Muscle layer of duodenum (tissue), 2 donors: Measurements from ENCODE around the gene CD3D.

ENCODE experiments used
- H3K27ac ChIP-seq: one replicate; pipeline ENCODE4 v1.7.0; 2013; ENCODE audit warnings: mild to moderate bottlenecking, low read length
- H3K27me3 ChIP-seq: one replicate; pipeline ENCODE4 v1.7.0; 2013; ENCODE audit warnings: low read depth, mild to moderate bottlenecking, control low read depth, low read length
- H3K36me3 ChIP-seq, 2 donors: one replicate each; pipeline ENCODE4 v1.7.0; 2013; ENCODE audit warnings: low read length in 2 of 2, control low read depth in 1 of 2, mild to moderate bottlenecking in 1 of 2; ENCODE audit not compliant: insufficient read depth in 2 of 2, control insufficient read depth in 1 of 2
- H3K4me1 ChIP-seq, 2 donors: one replicate each; pipeline ENCODE4 v1.7.0; 2013; ENCODE audit warnings: low read length in 2 of 2, mild to moderate bottlenecking in 2 of 2, control low read depth in 1 of 2, moderate library complexity in 1 of 2; ENCODE audit not compliant: insufficient read depth in 2 of 2, control insufficient read depth in 1 of 2
- H3K4me3 ChIP-seq, 2 donors: one replicate each; pipeline ENCODE4 v1.7.0; 2013; ENCODE audit warnings: low read length in 2 of 2, low read depth in 1 of 2, mild to moderate bottlenecking in 1 of 2
- H3K9me3 ChIP-seq, 2 donors: one replicate each; pipeline ENCODE4 v1.7.0; 2013; ENCODE audit warnings: low read length in 2 of 2, control low read depth in 1 of 2, mild to moderate bottlenecking in 1 of 2; ENCODE audit not compliant: control insufficient read depth in 1 of 2
- donor health status: healthy.

CD3D gene

GRCh38 chr11:118295199-118295598 lies 47.3 kb downstream of the CD3D start:
- no peaks in the 10 kb centered on the region for H3K36me3 ChIP-seq
- H3K4me3 ChIP-seq: no peak overlapping the region
- H3K27me3 ChIP-seq: no peaks in the 10 kb centered on the region
- peaks cover 3% of the 10 kb centered on the region in 2 donors for H3K4me1 ChIP-seq
- no peak overlapping the region for H3K27ac ChIP-seq
- H3K9me3 ChIP-seq: no peaks in the 10 kb centered on the region

- Histone ChIP-seq H3K4me3 (no peak overlapping the region), H3K27ac (no peak overlapping the region), H3K4me1 (peaks cover 3% of the 10 kb centered on the region in 2 donors), H3K36me3 (no peaks in the 10 kb centered on the region), H3K9me3 (no peaks in the 10 kb centered on the region), H3K27me3 (no peaks in the 10 kb centered on the region)
Measured at GRCh38 chr11:118294053-118294452, 48.5 kb downstream of the CD3D start.

GRCh38 chr11:118291477-118292135 lies 50.9 kb downstream of the CD3D start:
- H3K27me3 ChIP-seq: no peaks in the 10 kb centered on the region
- H3K4me1 ChIP-seq: peaks cover 3% of the 10 kb centered on the region in 2 donors
- no peaks in the 10 kb centered on the region for H3K36me3 ChIP-seq
- no peak overlapping the region for H3K4me3 ChIP-seq
- H3K9me3 ChIP-seq: no peaks in the 10 kb centered on the region
- no peak overlapping the region for H3K27ac ChIP-seq

- Histone ChIP-seq H3K9me3 (no peaks in the 10 kb centered on the region), H3K36me3 (no peaks in the 10 kb centered on the region), H3K27ac (no peak overlapping the region), H3K4me3 (no peak overlapping the region), H3K27me3 (no peaks in the 10 kb centered on the region), H3K4me1 (peaks cover 3% of the 10 kb centered on the region in 2 donors)
Measured at GRCh38 chr11:118290923-118291322, 51.6 kb downstream of the CD3D start.

- Histone ChIP-seq H3K27ac (no peak overlapping the region), H3K36me3 (no peaks in the 10 kb centered on the region), H3K4me3 (no peak overlapping the region), H3K27me3 (no peaks in the 10 kb centered on the region), H3K9me3 (no peaks in the 10 kb centered on the region), H3K4me1 (peaks cover 3% of the 10 kb centered on the region in 2 donors)
Measured at GRCh38 chr11:118289401-118289800, 53.1 kb downstream of the CD3D start.
